ENCODE results near the gene CAPN11.

Gene CAPN11

GRCh38 chr6:44211284-44211683, 52.7 kb downstream of the CAPN11 start:
- DNase-seq (ENCODE audit: low read depth in 2 of 2) = no peak

GRCh38 chr6:44214307-44214706, 55.7 kb downstream of the CAPN11 start:
- no peak for DNase-seq (ENCODE audit: low read depth in 2 of 2)

GRCh38 chr6:44216677-44217331, 58.2 kb downstream of the CAPN11 start, which contains the start of gene MYMX:
TSS of gene MYMX (plus strand) at chr6:44216926. CDS start at chr6:44217472, 546 bp downstream.
- DNase-seq (ENCODE audit: low read depth in 2 of 2) = no peak

GRCh38 chr6:44217332-44218143, 58.9 kb downstream of the CAPN11 start:
- no peak for DNase-seq (ENCODE audit: low read depth in 2 of 2)

GRCh38 chr6:44219053-44219814, 60.6 kb downstream of the CAPN11 start:
- DNase-seq (ENCODE audit: low read depth in 2 of 2) = no peak

- no peak for DNase-seq (ENCODE audit: low read depth in 2 of 2)
Observed at GRCh38 chr6:44219815-44220784, 61.5 kb downstream of the CAPN11 start.

- DNase-seq (ENCODE audit: low read depth in 2 of 2) = no peak
Observed at GRCh38 chr6:44220913-44221290, 62.3 kb downstream of the CAPN11 start.

- DNase-seq (ENCODE audit: low read depth in 2 of 2) = peak in 1 of 2 donors; percentile 50
Observed at GRCh38 chr6:44221291-44221960, 62.8 kb downstream of the CAPN11 start.

GRCh38 chr6:44221961-44222335, 63.3 kb downstream of the CAPN11 start:
- DNase-seq (ENCODE audit: low read depth in 2 of 2) = no peak

- DNase-seq (ENCODE audit: low read depth in 2 of 2) = no peak
Observed at GRCh38 chr6:44222486-44223318, 64.1 kb downstream of the CAPN11 start.

GRCh38 chr6:44223319-44224028, 64.9 kb downstream of the CAPN11 start, which contains the start of gene SLC29A1:
TSS of gene SLC29A1 (plus strand) at chr6:44223595. CDS start at chr6:44227314, 3,719 bp downstream.
- DNase-seq (ENCODE audit: low read depth in 2 of 2) = peak; percentile 68 to 74

- no peak for DNase-seq (ENCODE audit: low read depth in 2 of 2)
Observed at GRCh38 chr6:44224029-44224964, 65.7 kb downstream of the CAPN11 start.

- no peak for DNase-seq (ENCODE audit: low read depth in 2 of 2)
Observed at GRCh38 chr6:44224965-44225305, 66.3 kb downstream of the CAPN11 start.

- DNase-seq (ENCODE audit: low read depth in 2 of 2) = no peak
Observed at GRCh38 chr6:44225579-44226325, 67.1 kb downstream of the CAPN11 start.

GRCh38 chr6:44226368-44227147, 67.9 kb downstream of the CAPN11 start:
- DNase-seq (ENCODE audit: low read depth in 2 of 2) = no peak

GRCh38 chr6:44227148-44227793, 68.7 kb downstream of the CAPN11 start:
- no peak for DNase-seq (ENCODE audit: low read depth in 2 of 2)

Data from stimulated activated CD8-positive, alpha-beta memory T cell treated with anti-CD3 and anti-CD28 coated beads, Interleukin-15, amount 100 ng/mL, for 4 hours (primary cell).